HG03439 (cell line): Measurements from ENCODE around the gene TMEM165.

ENCODE experiments used
- ATAC-seq: cut with Tn5 transposase; IDR thresholded peaks from one replicate; pipeline ENCODE4 v1.9.1; 2021; ENCODE audit warnings: mild to moderate bottlenecking, moderate library complexity; ENCODE audit not compliant: unreplicated experiment

Gene TMEM165

GRCh38 chr4:55447108-55447708 is 51.5 kb downstream of the TMEM165 start:
- ATAC-seq, result no peak

- no peak for ATAC-seq
These were observed 52.1 kb downstream of the TMEM165 start for GRCh38 chr4:55447831-55448230.

GRCh38 chr4:55450566-55450965 is 54.8 kb downstream of the TMEM165 start:
- no peak for ATAC-seq

GRCh38 chr4:55458164-55458563 is 62.4 kb downstream of the TMEM165 start:
- no peak for ATAC-seq

GRCh38 chr4:55458611-55459010 is 62.9 kb downstream of the TMEM165 start:
- ATAC-seq, result no peak

GRCh38 chr4:55466001-55466400 is 70.2 kb downstream of the TMEM165 start:
- ATAC-seq, result no peak

GRCh38 chr4:55468724-55469123 is 73.0 kb downstream of the TMEM165 start:
- no peak for ATAC-seq

GRCh38 chr4:55469979-55470378 is 74.2 kb downstream of the TMEM165 start:
- ATAC-seq, result no peak
